Measurements from ENCODE around the gene CNTFR. TPM values are rescaled to one million over a fixed set of nuclear protein-coding genes. Genes with fewer than 3 reads are reported as not detected.

CNTFR gene
- total and polyA plus RNA-seq, 10 of the 15 experiments (the other 5 are each of a cell fraction or from before 2014, with no cell fraction given): not detected

DNA sequence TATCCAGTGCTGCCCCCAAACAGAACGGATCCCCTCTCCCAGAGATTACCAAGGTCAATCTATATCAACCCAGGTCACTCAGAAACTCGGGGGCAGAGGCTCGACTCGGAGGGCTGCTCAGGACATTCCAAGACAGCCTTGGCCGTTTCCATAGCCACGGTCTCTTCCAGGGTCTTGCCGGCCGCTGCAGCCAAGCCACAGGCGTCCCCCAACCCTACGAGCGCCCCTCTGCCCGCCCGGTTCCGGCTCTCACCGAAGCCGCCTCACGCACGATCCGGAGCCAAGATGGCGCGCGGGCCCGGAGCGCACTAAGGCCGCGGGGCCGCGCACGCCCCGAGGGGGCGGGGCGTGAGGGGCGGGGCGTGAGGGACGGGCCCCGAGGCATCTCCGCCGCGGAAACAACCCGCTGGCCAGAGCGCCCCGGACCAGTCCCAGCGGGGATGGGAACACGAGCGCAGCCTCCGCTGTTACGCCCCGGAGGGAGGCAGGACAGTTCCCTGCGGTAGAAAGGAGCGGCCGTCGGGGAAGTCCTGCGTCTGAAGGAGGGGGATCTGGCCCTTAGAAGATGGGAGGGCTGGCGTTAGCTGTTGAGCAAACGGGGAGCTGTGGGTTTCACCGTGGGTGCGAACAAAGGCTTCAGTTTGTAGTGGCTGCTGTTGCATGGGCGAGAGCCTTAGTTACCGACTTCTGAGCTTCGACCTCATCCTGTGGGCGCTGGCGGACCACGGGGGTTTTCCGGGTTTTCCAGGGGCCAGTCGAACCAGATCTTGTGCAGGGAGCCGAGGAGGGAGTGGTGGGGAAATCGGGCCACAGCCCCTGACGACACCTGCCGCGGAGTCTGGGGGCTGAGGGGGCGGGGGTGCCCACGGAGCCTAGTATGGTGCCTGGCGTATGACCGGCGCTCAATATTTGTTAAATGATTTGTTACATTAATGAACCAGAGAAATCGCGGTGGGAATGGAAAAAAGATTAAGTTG lies 22.6 kb upstream of the CNTFR start, which contains the start of gene RPP25L (continued):
- TF ChIP-seq IKZF1 (conservative IDR thresholded peaks at IDR 0.05) (peak; percentile 59), CEBPB (IDR thresholded peaks at IDR 0.05; ENCODE audit: borderline replicate concordance in 1 of 2, low read depth in 2 of 2, low read length in 2 of 2) (no peak), POU2F2 (IDR thresholded peaks at IDR 0.05; ENCODE audit: borderline replicate concordance, low read depth, low read length) (no peak), LARP7 (IDR thresholded peaks at IDR 0.05) (peak; percentile 48; the same call in 1 of the 2 replicates), TARDBP (IDR thresholded peaks at IDR 0.05; ENCODE audit: borderline replicate concordance) (no peak), NR2F1 (conservative IDR thresholded peaks at IDR 0.05) (peak; percentile 70), PML (IDR thresholded peaks at IDR 0.05; ENCODE audit: low read length) (peak; percentile 47; the same call in 1 of the 2 replicates), TAF1 (IDR thresholded peaks at IDR 0.05; ENCODE audit: borderline replicate concordance, low read depth, low read length) (peak; percentile 87; the same call in 1 of the 2 replicates), NFXL1 (IDR thresholded peaks at IDR 0.05; ENCODE audit: borderline replicate concordance) (no peak), SMARCA5 (IDR thresholded peaks at IDR 0.05) (peak; percentile 60; the same call in 1 of the 2 replicates), GATAD2B (conservative IDR thresholded peaks at IDR 0.05; ENCODE audit: low read depth) (0 out of 2 replicates have a peak, but pooled peaks have one; percentile 38), POLR2AphosphoS5 (IDR thresholded peaks at IDR 0.05; ENCODE audit: low read length) (peak; percentile 81; the same call in 1 of the 2 replicates), SPI1 (IDR thresholded peaks at IDR 0.05; ENCODE audit: borderline replicate concordance, insufficient read depth, low read depth, low read length) (no peak), RB1 (IDR thresholded peaks at IDR 0.05; ENCODE audit: borderline replicate concordance) (no peak; the same call in 1 of the 2 replicates), TBL1XR1 (IDR thresholded peaks at IDR 0.05; ENCODE audit: low read depth, low read length) (no peak), RCOR1 (conservative IDR thresholded peaks at IDR 0.05; ENCODE audit: low read depth, low read length) (no peak), ASH2L (IDR thresholded peaks at IDR 0.05; ENCODE audit: borderline replicate concordance, low read depth) (no peak), SRF (IDR thresholded peaks at IDR 0.05; ENCODE audit: low read depth in 2 of 2, low read length in 2 of 2) (no peak), NBN (IDR thresholded peaks at IDR 0.05) (0 out of 2 replicates have a peak, but pooled peaks have one; percentile 23), DPF2 (IDR thresholded peaks at IDR 0.05) (0 out of 2 replicates have a peak, but pooled peaks have one; percentile 34), NRF1 (conservative IDR thresholded peaks at IDR 0.05; ENCODE audit: low read depth, low read length) (no peak), RAD21 (IDR thresholded peaks at IDR 0.05; ENCODE audit: insufficient read depth, low read depth, low read length) (no peak)
- TF ChIP-seq, protein P1, sequence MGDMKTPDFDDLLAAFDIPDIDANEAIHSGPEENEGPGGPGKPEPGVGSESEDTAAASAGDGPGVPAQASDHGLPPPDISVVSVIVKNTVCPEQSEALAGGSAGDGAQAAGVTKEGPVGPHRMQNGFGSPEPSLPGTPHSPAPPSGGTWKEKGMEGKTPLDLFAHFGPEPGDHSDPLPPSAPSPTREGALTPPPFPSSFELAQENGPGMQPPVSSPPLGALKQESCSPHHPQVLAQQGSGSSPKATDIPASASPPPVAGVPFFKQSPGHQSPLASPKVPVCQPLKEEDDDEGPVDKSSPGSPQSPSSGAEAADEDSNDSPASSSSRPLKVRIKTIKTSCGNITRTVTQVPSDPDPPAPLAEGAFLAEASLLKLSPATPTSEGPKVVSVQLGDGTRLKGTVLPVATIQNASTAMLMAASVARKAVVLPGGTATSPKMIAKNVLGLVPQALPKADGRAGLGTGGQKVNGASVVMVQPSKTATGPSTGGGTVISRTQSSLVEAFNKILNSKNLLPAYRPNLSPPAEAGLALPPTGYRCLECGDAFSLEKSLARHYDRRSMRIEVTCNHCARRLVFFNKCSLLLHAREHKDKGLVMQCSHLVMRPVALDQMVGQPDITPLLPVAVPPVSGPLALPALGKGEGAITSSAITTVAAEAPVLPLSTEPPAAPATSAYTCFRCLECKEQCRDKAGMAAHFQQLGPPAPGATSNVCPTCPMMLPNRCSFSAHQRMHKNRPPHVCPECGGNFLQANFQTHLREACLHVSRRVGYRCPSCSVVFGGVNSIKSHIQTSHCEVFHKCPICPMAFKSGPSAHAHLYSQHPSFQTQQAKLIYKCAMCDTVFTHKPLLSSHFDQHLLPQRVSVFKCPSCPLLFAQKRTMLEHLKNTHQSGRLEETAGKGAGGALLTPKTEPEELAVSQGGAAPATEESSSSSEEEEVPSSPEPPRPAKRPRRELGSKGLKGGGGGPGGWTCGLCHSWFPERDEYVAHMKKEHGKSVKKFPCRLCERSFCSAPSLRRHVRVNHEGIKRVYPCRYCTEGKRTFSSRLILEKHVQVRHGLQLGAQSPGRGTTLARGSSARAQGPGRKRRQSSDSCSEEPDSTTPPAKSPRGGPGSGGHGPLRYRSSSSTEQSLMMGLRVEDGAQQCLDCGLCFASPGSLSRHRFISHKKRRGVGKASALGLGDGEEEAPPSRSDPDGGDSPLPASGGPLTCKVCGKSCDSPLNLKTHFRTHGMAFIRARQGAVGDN (IDR thresholded peaks at IDR 0.05): peak; percentile 62; the same call in 1 of the 2 replicates
- TF ChIP-seq, protein P2, sequence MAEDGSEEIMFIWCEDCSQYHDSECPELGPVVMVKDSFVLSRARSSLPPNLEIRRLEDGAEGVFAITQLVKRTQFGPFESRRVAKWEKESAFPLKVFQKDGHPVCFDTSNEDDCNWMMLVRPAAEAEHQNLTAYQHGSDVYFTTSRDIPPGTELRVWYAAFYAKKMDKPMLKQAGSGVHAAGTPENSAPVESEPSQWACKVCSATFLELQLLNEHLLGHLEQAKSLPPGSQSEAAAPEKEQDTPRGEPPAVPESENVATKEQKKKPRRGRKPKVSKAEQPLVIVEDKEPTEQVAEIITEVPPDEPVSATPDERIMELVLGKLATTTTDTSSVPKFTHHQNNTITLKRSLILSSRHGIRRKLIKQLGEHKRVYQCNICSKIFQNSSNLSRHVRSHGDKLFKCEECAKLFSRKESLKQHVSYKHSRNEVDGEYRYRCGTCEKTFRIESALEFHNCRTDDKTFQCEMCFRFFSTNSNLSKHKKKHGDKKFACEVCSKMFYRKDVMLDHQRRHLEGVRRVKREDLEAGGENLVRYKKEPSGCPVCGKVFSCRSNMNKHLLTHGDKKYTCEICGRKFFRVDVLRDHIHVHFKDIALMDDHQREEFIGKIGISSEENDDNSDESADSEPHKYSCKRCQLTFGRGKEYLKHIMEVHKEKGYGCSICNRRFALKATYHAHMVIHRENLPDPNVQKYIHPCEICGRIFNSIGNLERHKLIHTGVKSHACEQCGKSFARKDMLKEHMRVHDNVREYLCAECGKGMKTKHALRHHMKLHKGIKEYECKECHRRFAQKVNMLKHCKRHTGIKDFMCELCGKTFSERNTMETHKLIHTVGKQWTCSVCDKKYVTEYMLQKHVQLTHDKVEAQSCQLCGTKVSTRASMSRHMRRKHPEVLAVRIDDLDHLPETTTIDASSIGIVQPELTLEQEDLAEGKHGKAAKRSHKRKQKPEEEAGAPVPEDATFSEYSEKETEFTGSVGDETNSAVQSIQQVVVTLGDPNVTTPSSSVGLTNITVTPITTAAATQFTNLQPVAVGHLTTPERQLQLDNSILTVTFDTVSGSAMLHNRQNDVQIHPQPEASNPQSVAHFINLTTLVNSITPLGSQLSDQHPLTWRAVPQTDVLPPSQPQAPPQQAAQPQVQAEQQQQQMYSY (CRISPR knock-in tag; IDR thresholded peaks at IDR 0.05): no peak
